ENCODE results near the gene INPP5A. TPM values are rescaled to one million over a fixed set of nuclear protein-coding genes. Genes with fewer than 3 reads are reported as not detected.
"Not testable (repeated sequence)": the region's sequence is repeated elsewhere in the genome, so short reads cannot be mapped to it uniquely, and the experiment has no call there.

The INPP5A gene
- total RNA-seq, 1 donor from 2014 or later = 32.8 TPM

DNA sequence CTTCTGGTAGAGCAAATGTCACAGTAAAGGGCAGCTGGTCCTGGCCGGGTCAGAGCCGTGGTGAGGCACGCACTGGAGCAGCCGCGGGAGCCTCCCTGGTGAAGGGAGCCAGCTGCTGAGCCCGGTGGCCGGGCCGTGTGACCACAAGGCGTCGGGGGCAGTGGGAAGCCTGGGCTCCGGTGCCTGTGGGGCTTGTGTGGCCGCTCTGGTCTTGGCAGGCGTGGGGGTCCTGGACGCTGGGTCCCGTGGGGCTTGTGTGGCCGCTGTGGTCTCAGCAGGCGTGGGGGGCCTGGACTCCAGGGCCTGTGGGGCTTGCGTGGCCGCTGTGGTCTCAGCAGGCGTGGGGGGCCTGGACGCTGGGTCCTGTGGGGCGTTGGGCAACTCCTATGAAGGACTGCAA is 191.2 kb downstream of the INPP5A start:
- no peak for DNase-seq

DNA sequence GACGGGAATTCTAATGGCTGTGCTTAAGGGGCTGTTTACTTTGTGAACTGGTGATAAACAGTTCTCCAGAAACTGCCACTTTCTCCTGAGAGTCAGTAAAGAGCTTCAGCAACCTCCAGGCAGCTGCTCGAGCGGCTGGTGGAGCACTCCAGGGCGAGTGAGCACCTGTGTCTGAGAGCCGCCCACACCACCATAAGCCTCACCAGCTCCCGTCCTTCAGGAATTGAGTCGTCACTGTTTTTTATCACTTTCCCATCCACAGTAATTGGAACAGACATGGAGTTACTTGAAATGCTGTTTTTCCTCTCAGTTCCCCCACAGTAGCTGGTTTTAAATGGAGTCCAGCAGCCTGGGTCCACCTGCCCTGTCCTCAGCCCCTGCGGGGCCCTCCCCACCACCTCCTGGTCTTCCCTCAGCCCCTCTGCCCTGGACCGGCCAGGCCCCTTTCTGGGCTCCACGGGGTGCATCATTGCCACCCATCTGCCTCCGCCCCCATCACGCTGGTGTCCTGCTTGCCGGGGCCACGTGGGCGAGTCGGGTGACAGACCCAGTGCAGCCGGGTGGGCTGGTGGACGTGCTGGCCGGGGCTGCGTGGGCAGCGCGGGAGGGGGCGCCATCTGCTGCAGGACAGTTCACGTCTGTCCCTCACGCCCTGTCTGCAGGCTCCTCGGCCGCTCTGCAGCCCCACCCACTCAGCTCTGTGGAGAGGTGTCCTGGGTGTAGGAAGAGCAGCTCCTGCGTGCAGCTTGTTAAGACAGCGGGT is 192.4 kb downstream of the INPP5A start:
- DNase-seq = no peak

DNA sequence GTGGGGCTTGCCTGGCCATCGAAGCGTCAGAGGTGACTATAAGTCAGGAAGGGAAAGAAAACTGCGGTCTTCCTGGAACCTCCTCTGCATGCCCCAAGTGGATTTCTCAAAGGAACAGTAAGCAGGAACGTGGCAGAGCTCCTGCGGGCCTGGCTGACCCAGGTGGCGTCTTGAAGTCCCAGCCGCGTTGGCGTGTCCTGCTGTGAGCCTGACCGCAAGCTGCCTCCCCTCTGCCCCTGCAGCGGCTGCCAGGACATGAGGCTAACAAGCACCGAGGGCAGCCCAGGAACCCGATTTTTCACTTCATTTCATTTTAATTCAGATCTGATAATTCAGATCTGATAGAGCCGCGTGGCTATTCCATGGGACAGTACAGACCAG is 193.0 kb downstream of the INPP5A start:
- no peak for DNase-seq

DNA sequence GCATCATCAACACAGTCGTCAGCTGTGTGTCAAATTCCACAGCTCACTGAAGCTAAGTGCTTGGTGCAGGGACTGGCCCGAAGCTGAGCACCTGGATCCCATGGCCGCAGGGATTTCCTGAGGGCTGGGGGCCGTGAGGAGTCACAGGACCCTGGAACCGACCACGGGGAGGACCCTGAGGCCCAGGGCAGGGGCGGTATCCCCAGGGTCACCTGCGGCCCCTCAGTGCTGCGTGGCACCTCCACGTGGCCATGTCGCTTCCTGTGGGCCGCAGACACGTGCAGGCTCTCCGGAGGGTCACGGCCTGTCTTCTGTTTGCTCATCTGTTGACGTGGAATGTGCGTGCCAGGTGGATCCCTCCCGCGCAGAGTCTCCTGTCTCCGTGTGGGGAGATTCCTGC is 194.9 kb downstream of the INPP5A start:
- no peak for DNase-seq

DNA sequence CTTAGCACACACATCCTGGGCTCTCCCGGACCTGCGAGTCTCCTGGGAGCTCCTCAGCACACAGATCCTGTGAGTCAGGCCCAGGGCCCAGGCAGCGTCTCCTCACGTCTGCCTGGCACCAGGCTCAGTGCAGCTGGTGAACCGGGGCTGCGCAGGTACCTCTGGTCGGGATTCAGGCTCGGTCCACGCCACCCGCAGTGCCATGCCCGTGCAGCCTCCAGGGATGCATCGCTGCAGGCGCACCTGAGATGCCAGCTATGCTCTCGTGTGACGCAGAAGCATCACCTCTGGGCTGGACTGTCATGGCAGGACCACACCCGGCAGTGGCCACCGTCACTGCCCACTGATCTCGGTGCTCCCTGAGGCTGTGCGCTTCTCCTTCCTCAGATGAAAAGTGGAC is 196.3 kb downstream of the INPP5A start:
- no peak for DNase-seq

DNA sequence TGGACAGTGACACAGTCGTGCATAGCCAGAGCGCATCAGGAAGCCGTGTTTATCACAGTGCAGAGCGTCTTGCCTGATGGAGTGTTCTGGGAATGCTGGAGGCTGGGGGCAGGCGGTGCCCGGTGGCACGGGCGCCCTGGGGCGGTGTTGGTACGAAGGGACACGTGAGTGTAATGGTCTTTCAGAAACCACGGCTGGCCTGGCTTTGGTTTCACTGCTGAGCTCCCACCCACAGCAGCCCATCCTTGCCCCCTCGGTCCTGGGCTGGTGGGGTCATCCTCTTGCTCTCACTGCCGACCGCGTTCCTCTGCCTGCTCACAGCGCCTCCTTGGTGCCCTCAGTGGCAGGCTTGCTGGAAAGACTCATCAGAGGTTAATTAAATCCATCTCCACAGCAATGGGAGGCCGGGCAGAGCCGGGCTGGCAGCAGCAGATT is 197.8 kb downstream of the INPP5A start:
- no peak for DNase-seq

DNA sequence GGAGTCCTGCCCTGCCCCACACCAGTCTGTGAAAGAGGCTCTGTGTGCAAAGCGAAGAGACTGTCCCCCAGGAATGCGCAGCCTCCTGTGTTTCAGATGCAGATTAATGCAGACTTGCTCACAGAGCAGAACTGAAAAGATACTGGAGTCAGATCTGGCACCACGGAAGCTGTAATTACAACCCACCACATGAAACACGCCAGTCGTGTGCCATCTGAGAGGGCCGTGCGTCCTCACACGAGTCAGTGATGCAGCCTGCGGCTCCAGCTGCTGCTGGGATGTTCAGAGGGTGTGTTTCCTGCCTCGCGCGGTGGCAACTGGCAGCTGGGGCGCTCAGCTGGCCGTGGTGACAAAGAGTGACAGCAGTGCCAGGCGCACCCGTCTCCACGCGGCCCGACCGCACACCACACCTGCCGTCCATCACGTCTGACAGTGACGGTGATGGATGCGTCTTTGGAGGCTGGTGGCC is 198.4 kb downstream of the INPP5A start:
- DNase-seq = no peak

DNA sequence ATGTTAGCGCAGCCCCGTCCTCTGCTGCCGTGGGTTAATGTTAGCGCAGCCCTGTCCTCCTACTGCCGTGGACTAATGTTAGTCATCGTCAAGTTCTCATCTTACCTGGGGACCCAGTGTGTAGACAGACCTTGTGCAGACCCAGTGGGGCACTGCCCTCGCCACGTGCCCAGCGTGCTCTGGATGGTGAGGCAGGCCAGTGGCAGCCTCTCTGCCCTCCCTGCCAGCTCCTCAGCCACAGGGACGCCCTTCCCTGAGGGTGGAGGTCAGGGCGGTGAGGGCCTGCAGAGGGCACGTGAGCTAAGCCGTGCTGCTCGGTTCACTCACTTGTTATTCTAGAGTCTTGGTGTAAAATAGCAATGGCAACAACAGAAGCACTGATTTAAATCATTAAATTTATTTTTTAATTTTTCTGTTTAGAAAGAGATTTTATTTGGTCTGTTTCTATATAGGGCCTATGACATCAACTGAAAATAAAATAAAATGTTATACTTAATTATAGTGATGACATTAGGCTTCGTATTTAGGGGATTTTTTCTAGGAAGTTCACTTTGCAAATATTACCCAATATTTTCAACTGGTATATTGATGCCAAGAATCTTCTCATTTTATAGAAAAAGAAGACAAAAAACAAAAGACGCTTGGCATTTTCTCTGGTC is 199.9 kb downstream of the INPP5A start:
- no peak for DNase-seq

DNA sequence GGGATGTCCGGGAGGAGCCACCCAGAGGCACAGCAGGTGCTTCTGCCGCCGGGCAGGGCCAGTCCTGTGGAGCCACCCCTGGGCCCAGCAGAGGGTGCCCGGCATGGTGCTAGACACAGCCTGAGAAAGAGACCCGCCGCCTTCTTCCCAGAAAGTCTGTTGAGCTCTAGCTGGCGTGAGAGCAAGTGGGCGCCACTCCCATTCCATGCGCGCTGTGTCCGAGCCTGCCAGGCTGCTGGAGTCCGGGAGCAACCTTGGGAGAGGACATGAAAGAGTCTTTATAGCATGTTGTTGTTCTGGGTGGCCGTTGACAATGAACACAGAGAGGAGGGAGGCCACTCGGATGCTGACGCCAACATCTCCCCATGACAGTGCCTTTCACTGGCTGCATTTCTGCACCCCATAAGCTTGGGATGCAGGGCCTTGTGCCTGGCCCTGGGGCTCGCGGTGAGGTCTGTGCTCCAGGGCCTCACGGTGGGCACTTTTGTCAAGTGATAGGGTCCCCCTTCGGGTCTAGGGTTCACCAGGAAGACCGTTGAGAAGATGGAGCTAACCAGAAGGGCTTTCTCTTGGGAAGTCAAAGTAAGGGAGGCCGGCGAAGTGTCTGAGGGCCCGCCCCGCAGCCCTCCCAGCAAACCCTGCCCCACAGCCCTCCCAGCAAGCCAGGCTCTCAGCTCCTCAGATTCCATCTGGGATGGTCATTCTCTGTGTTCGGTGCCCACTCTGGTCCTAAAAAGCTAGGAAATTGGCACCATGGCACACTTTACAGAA is 201.1 kb downstream of the INPP5A start:
- DNase-seq = no peak

DNA sequence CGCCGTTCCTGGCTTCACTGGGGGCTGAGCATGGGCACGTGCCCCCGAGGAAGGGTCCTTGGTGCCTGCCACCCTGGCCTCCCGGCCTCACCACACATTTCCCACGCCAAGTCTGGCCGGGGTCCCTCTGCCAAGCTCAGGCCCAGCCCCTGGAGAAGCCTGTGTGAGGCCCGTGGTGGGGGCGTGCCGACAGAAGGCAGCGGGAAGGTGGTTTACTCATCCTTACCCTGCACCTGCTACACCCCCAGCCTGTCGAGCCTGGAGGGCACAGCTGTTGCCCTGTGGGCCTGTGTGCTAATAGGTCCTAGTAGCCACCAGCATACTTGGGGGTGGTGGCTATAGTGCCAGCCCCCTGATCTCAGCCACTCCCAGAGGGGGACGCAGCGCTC is 201.6 kb downstream of the INPP5A start:
- DNase-seq = no peak

DNA sequence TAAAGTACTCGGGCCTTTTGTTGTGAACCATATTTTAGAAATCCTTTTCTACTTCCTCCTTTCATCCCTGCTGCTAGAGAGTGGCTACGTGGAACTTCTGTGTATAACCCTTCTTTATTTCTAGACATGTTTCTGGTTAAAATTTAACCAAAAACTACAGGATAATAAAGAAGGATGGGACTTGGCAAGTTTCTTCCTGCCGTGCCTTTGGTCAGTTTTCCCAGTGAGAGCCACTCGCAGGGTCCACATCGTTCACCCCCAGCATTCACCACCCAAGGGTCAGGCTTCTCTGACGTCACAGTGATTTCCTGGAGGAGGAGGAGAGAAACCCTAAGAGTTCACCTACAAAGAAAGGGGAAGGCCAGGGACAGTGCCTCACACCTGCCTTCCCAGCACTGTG is 203.0 kb downstream of the INPP5A start:
- no peak for DNase-seq

DNA sequence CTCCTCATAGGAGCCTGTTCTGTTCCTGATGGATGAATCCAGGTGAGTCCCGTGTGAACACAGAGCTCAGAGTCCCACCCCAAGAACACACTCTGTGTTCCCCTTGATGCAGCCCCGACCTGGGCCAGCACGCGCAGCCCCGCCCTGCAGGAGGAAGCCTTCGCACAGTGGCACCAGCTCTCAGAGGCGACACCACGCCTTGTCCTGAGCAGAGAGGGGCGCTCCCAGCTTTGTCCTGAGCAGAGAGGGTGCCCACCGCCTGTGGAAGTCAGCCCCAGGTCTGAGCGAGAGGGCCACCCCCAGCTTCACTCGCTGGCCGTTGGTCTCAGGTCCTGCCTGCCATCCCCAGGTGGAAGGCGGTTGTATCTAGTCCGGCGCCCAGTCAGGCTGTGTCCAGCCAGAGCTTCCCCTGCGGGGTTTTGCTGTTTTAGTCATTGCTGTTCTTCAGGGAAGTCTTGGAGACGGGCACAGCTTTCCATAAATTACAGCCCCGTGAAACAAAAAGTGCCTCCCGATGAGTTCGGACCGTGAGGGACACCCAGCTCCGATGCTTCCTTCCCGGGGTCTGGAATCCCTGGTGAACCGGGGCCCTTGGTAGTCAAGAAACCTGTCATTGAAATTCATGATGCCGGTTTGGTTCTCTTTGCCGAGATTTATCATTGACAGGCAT is 204.7 kb downstream of the INPP5A start:
- no peak for DNase-seq

DNA sequence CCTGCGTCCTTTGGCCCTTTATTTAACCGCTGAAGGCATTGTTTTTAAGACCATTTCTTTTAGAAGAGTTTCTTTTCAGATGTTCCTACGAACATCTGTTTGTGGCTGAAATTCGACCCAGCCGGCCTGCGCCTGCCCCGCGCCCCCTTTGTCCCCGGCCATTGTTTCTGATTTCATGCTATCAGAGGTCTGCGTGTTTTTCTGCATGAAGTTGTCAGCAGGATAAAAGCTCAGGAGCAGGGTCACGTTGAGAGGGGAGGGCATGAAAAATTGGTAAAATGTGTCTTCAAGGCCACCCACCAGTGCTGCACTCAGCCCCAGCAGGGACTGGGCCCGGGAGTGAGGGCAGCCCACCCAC is 205.2 kb downstream of the INPP5A start:
- DNase-seq = no peak

DNA sequence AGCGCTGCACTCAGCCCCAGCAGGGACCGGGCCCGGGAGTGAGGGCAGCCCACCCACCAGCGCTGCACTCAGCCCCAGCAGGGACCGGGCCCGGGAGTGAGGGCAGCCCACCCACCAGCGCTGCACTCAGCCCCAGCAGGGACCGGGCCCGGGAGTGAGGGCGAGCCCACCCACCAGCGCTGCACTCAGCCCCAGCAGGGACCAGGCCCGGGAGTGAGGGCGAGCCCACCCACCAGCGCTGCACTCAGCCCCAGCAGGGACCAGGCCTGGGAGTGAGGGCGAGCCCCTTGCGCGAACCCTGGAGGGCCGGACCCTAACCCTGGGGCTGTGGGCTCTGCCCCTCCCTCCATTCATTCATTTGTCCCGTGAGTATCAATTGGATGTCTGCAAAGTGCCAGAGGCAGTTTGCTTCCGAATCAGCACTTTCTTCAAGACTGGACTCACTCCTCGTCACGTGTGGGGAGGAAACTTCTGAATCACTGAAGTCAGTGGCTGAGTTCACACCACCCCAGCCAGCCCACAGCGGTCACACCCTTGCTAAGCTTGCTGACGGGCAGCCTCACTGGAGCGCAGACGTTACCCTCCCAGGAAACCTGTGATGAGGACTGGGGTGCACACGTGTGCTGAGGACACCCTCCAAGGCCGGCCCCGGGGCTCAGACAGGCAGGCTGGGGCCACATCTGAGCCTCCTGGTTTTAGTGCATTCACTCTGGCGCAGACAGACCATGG is 205.8 kb downstream of the INPP5A start:
- not testable (repeated sequence) for DNase-seq

DNA sequence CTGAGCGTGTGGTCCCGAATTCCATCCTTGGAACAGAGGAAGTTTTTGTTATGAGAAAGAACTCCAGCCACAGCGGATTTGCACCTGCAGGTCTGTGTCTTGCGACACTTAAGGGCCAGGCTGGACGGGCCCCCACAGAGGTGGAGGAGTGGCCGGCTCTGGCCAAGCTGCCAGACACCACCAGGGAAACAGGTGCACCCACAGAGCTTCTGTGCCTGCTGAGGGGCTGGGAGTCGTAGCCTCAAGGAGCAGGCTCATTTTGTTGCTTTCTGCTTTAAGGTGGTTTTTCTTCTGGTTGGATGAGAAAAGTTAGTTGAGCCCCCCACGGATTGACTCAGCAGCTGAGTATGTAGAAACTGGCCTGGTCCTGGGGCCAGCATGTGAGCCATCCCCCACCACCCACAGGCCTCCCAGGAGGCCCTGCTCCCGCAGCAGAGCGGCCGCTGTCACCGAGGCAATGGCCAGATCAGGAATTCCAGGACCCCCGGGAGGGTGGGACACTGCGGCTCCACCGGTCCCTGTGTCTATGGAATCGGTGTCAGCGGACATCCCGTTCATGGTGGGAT is 206.4 kb downstream of the INPP5A start:
- no peak for DNase-seq

DNA sequence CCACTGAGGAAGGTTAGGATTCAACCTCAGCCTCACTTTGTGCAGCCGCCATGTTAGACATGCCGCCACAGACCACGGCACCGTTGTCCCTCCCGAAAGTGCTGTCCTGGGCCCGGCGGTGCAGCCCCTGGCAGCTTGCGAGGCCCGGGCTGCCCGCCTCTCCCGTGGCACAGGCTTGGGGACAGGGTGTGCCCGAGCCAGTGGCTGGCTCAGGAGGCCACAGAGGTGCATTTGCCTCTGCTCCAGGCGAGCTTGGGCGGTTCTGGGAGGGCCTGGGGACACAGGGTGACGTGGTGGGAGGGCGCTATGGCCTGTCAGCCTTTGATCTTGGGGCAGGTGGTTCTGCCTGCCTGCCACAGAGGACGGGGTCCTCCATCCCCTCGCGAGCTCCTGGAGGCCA is 207.3 kb downstream of the INPP5A start:
- DNase-seq = no peak

DNA sequence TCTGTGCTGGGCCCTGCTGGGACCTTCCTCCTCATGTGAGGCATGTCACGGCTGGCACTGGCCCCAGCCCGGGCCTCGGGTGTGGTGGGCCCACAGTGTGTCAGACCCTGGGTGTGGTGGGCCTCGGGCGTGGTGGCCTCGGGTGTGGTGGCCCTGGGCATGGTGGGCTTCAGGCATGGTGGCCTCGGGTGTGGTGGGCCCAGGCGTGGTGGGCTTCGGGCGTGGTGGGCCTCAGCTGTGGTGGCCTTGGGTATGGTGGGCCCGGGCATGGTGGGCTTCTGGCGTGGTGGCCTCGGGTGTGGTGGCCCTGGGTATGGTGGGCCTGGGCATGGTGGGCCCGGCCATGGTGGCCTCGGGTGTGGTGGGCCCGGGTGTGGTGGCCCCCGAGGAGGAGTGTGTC is 207.9 kb downstream of the INPP5A start:
- DNase-seq = no peak

DNA sequence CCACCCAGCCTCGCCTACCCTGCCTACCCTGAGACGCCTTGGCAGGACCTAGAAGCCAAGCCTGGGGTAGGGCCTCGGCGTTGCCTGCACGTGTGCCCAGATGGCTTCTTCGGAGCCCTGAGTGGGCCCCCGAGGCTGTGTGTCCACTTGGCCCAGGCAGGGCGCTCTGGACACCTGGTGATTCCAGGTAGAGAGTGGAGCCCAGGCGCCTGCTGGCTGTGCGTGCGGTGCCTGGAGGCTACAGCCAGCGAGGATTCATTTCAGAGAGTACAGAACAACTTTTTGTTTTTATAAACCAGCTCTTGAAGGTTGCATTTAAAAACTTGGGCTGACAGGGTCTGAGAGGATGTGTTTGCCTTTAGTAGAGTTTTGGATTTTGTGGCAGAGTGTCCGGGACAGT is 208.4 kb downstream of the INPP5A start:
- no peak for DNase-seq

DNA sequence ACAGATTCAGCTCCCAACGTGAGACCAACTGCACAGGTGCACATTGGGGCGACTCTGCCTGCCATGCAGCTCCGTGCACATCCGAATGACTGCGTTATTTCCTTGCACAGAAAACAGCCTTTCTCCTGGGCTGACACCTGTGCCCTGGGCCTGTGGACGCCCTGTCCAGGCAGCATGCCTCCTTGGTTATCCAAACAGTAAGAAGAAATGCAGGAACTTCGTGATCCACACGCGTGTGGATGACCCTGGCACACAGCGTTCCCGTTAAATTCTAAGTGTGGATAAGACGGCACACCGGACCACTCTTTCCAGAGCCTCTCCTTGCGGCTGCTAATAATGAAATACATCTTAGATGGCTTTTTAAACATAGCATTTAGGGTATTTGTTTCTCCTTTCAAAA is 208.8 kb downstream of the INPP5A start:
- no peak for DNase-seq

DNA sequence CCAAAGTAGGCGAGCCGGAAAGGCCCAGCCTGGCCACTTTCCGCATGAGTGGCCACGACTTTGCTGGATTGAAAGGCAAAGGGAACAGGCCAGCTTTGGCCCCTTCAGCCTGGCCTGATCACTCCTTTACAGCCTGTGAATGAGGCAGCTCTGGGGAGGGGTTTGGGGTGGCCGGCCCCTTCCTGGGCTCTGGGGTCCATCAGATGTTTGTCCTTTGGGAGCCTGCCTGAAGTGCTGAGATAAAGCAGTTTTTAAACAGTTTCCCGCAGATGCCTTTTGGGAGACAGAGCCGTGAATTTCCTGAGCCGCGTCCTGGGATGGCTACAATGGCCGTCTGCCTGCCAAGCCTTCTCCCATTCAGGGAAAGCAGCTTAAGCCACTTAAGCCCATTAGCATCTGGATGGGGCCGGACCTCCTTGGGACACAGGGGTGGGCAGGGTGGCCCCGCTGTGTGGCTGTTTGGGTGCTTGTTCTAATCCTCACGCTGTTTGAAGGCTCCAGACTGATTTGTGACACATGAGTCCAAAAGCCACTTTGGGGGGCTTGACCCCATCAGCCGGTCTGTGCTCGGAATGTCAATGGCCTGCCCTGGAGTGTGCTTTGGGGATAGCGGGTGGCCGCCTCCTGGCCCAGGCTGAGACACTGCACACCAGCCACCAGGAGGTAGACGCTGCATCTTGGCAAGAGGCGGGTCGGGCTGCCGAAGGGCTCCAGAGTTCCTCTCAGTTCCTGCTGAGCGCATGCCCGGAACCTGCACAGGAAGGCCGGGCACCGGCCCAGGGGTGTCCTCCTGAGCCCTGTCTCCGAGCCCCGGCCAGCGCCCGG is 209.4 kb downstream of the INPP5A start:
- peak; percentile 30 for DNase-seq

DNA sequence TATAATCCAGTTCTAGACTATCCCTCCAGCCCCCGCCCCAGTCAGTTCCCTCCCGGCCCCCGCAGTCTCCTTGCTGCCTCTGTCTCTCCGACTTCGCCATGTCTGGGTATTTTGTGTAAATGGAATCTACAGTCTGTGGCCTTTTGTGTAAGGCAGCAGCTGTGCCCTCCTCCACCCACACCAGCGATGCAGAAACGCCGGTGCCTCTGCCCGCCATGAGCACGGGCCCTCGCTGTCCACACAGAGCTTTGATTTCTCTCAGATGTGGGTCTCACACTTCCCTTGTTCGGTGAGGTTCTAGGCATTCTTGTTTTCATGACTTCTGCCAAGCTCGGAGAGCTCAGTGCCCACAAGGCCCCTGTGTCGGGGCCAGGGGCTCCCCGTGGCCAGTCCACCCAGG is 210.5 kb downstream of the INPP5A start:
- DNase-seq = no peak
